Measurements from ENCODE around the gene CLCA4. TPM values are rescaled to one million over a fixed set of nuclear protein-coding genes. Genes with fewer than 3 reads are reported as not detected.

The CLCA4 gene
- total and polyA plus RNA-seq, 2 of the 4 experiments (the other 2 are of a cell fraction) = not detected

- H4K20me1 ChIP-seq (ENCODE audit: insufficient read depth, low read length) = no peaks in the 10 kb centered on the region
- H3K4ac ChIP-seq (ENCODE audit: low read depth, low read length) = no peak overlapping the region
- no peak for DNase-seq
- no peaks in the 10 kb centered on the region for H3K9me3 ChIP-seq (ENCODE audit: control insufficient read depth, insufficient read depth, low read length)
- H2BK20ac ChIP-seq (ENCODE audit: low read depth, low read length) = no peak overlapping the region
- H4K5ac ChIP-seq (ENCODE audit: low read depth, low read length) = no peak overlapping the region
- no peak overlapping the region for H3K27ac ChIP-seq (ENCODE audit: insufficient read depth, low read length)
- H3K14ac ChIP-seq (replicated peaks; ENCODE audit: low read depth, low read length) = no peak overlapping the region
- no peak overlapping the region for H2BK15ac ChIP-seq (ENCODE audit: low read depth, low read length)
- H3K23ac ChIP-seq (ENCODE audit: low read depth, low read length) = no peak overlapping the region
- TF ChIP-seq, protein P1, sequence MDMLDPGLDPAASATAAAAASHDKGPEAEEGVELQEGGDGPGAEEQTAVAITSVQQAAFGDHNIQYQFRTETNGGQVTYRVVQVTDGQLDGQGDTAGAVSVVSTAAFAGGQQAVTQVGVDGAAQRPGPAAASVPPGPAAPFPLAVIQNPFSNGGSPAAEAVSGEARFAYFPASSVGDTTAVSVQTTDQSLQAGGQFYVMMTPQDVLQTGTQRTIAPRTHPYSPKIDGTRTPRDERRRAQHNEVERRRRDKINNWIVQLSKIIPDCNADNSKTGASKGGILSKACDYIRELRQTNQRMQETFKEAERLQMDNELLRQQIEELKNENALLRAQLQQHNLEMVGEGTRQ (IDR thresholded peaks at IDR 0.05; ENCODE audit: low read depth, low read length) = no peak
- TF ChIP-seq NFE2L2 (IDR thresholded peaks at IDR 0.05; ENCODE audit: low read depth, low read length) (no peak), CEBPB (IDR thresholded peaks at IDR 0.05; ENCODE audit: low read depth, low read length) (no peak)
- no TSS peak for BruUV-seq (replicated peaks)
- H3K4me2 ChIP-seq (ENCODE audit: low read depth, low read length) = no peak overlapping the region
- H3K9me1 ChIP-seq (ENCODE audit: insufficient read depth, low read length) = no peaks in the 10 kb centered on the region
- no peak overlapping the region for H2AFZ ChIP-seq (replicated peaks; ENCODE audit: low read length, poor library complexity)
- H2AK9ac ChIP-seq (replicated peaks; ENCODE audit: low read depth, low read length, poor library complexity) = no peak overlapping the region
- WGBS, 2 experiments (ENCODE audit: extremely low coverage in 2 of 2, insufficient read length in 1 of 2) = 70% methylated on average over 2 of the region's 3 CpGs; no CpG with 5 or more reads in 1 of the 2 experiments
- ChIA-PET POLR2A (ENCODE audit: unreplicated experiment) (no interaction called here), CTCF (no interaction called here)
- H4K8ac ChIP-seq (ENCODE audit: low read depth in 2 of 2, low read length in 2 of 2) = no peak overlapping the region
- no peaks in the 10 kb centered on the region for H3K4me1 ChIP-seq (ENCODE audit: control insufficient read depth, insufficient read depth, low read length)
- no peak overlapping the region for H3K9ac ChIP-seq (ENCODE audit: low read depth, low read length)
- no peak for ATAC-seq (ENCODE audit: low read depth)
- H3K56ac ChIP-seq (ENCODE audit: extremely low read depth, insufficient read depth, low read length) = no peak overlapping the region
- no peak overlapping the region for H2BK5ac ChIP-seq (ENCODE audit: low read depth, low read length, poor library complexity, severe bottlenecking)
- H3K36me3 ChIP-seq (ENCODE audit: control insufficient read depth, insufficient read depth, low read length) = no peaks in the 10 kb centered on the region
- intact Hi-C loops (cut with micrococcal nuclease) (no loop called here), dilution Hi-C loops (cut with HindIII; ENCODE audit: low sequenced_read_pairs, unreplicated experiment) (no loop called here), in situ Hi-C loops (cut with MboI; ENCODE audit: low sequenced_read_pairs) (no loop called here)
- no peak overlapping the region for H3K4me3 ChIP-seq (ENCODE audit: insufficient read depth, low read depth, low read length)
- H2BK120ac ChIP-seq (ENCODE audit: low read depth, low read length) = no peak overlapping the region
- no peak overlapping the region for H3K18ac ChIP-seq (ENCODE audit: low read depth, low read length)
- H2AK5ac ChIP-seq (ENCODE audit: low read depth, low read length) = no peak overlapping the region
- no peak overlapping the region for H4K91ac ChIP-seq (ENCODE audit: insufficient read depth, low read depth, low read length)
- H3K79me1 ChIP-seq (ENCODE audit: low read depth in 1 of 2, low read length in 2 of 2) = no peaks in the 10 kb centered on the region
- H3K27me3 ChIP-seq (ENCODE audit: control insufficient read depth, insufficient read depth, low read length) = no peaks in the 10 kb centered on the region
These were observed 24.6 kb upstream of the CLCA4 start for GRCh38 chr1:86522240-86522639.
